ENCODE data around the gene TEK.

TEK gene

DNA sequence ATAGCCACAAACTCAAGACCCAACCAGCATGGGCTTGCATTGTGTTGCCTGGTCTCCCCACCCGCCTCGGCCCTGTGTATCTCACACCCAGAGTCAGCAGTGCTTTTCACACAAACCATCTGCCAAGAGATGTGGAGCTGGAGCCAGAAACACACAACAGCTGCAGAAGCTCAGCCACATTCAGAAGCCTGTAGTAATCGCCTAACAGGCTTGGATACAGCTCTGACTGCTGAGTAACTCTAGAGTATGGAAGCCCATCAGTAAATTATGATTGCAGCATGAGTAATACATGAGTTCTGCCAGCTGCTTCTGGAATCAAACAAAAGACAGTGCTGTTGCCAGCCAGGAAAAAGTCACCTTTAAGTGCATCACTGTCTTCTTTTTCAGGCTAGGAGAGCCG lies 16.0 kb downstream of the TEK start:
- no peak for DNase-seq

DNA sequence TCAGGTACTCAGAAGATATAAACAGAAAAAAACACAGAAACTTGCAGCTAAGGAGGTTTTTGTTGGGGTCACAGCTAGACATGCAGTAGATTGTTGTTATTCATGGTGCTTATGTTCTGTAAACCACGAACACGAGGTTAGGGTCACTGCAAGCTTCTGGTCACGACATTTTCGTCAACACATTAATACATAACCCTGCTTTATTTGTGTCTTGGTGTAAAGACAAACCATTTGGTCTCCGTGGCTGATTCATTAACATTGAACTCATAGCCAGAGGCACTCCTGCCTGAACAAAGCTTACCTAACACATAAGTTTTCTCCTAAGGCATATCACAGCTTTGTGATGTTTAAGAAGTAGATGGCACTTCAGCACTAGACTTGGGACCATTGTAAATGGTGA lies 16.9 kb downstream of the TEK start:
- no peak for DNase-seq

DNA sequence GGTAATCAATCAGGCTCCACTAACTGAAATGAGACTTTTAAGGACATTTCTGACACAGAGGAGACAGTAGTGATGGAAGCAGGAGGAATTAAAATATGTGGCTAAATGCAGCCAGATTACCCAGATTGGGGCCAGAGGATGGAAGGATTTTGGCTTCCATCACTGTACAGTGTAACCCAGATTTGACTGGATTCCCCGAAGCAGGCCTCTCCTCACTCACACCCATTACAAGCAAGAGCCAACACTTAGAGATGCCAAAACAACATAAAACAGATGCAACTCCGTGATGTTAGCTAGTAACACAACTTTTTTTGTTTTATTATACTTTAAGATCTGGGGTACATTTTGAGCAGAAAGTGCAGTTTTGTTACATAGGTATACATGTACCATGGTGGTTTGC lies 17.6 kb downstream of the TEK start:
- DNase-seq = no peak

DNA sequence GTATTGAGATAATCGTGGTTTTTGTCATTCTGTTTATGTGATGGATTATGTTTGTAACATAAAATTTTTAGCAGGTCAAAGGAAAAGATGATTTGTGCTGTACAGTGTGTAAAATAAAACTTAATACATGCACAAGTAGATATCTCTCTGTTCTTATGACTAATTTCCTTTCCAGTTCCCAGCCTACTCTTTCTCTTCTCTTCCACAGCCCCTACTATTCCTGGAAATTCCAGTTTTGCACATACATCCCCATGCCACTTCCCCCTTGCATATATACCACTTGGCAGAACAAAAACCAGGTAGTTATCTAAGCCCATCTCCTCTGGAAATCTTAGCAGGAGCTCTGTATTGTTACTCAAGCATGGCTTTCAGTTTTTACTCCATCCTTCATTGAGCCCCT lies 20.2 kb downstream of the TEK start:
- no peak for DNase-seq

DNA sequence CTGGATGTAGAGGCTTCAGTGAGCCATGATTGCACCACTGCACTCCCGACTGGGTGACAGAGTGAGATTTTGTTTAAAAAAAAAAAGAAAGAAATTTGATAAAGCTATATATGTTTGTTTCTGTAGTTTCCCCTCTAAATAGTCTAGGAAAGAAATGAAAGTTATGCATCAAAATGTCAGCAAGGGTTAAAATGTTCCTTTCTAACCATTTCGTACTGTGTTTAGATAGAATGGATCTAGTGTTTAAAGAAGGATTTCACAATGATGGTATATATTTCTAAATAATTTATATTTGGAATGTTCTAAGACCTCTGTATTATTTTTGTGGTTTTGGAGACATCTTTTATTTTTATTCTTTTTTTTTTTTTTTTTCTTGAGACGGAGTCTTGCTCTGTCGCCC lies 22.7 kb downstream of the TEK start:
- DNase-seq = no peak

- no peak for DNase-seq
Measured at GRCh38 chr9:27133817-27134216, 24.8 kb downstream of the TEK start.

- no peak for DNase-seq
Measured at GRCh38 chr9:27142299-27142930, 33.4 kb downstream of the TEK start.

- DNase-seq = no peak
Measured at GRCh38 chr9:27145143-27145542, 36.1 kb downstream of the TEK start.

DNA sequence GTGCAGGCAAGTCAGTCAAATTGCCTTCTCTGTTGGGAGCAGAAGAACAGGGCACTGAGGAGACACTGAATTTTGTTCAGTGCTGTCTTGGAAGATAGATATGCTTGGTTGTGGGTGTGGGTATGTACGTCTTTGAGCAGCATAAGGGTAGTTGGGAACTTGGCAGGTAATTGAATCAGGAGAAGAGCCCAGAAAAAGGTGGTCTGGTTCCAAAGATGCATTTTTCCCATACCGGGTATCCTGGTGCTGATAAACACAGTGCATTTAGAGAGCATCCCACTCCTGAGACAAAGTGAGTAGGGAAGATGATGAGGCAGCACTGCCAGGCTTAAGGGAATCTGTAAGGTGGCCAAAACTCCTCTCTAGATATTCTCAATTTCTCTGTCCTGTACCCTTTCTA lies 40.6 kb downstream of the TEK start:
- DNase-seq = no peak

DNA sequence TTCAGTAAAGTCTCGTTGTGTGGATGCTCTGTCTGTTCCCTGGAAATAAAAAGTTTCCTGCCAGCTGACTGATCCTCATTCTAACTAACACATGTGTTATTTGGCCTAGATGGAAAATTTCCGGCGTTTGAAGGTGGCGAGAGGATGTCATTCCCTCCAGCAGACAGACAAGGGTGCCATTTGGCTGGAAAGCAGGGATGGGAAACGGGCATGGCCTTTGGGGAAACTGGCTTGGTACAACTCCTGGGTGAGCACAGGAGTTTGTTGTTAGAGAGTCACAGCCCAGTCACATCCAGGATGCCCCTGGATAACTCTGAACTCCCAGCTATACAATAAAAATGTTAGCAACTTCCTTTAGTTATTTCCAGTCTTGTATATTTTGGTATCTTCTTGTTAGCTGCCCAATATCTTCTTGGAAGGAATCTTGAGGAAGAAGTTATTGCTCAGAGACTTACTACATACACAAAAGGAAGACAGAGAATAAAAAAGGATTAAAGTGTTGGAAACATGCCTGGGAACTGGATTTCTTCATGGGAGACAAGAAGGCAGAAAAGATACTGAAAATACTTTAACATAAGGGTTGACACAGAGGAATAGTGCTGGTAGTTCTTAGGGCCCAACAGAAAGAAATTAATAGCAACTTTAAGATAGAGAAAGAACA lies 41.9 kb downstream of the TEK start:
- no peak for DNase-seq

DNA sequence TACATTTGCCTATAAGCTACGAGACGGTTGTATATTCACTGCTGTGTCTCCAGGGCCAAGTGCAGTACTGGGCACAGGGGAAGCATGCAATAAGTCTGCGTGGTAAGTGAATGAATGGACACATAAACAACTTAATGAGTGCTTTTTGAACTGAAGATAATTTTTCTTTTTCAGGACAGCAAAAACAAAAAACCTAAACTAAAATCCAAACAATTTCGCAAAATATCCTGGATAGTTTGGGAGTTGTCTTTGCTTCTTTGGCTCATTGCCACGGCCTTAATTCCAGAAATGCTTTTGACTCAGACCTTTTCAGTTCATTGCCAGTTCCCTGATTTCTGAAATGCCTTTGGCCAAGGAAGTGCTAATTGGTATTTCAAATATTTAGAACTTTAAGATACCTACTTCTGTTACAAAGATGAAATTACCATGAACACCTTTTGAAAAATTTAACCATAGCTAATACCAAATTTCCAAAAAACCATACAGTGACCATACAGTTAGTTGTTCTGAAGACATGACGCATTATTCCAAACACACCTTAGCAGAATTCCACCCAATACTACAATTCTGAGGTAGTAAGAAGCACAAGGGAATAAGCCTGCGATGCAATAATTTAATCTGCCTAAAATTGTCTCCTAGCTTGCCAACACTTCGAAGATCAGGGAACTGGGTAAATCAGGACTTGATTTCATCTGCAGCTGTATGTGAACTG lies 42.8 kb downstream of the TEK start:
- DNase-seq = no peak

DNA sequence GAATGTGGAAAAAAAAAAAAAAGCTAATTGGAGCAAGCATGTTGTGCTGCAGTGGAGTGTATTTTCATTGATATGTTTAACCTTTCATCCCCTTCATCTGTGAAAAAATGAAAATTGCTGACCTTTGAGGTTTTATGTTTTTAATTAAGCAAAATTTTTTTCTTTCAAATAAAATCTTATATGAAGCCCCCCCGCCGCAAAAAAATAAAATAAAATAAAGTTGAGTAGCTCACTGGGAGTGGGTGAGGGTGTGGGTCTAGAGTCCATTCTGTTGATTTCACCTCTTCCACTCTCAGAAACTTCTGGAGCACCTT lies 43.3 kb downstream of the TEK start:
- DNase-seq = no peak

DNA sequence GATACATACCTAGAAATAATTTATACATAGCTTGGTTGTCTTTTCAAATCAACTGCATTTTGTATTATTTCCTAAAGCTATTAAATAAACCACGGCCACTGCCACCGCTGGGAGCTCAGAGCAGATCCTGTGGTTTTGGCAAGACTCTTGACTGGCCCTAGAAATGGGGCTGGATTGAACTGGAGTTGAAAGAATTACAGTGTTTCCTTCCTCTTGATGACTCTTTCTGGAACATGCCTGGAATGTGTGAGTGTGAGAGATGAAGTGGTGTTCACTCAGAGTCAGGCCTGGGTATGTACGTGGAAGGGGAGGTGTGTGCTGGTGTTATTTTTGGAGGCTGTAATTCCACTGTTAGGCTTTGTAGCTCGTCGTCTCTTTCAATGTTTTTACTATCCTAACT lies 45.9 kb downstream of the TEK start:
- no peak for DNase-seq

GRCh38 chr9:27157097-27157496 lies 48.1 kb downstream of the TEK start:
- no peak for DNase-seq

- DNase-seq = no peak
Measured at GRCh38 chr9:27157736-27158135, 48.7 kb downstream of the TEK start.

- DNase-seq = no peak
Measured at GRCh38 chr9:27160636-27161035, 51.6 kb downstream of the TEK start.

- no peak for DNase-seq
Measured at GRCh38 chr9:27162045-27162444, 53.0 kb downstream of the TEK start.

DNA sequence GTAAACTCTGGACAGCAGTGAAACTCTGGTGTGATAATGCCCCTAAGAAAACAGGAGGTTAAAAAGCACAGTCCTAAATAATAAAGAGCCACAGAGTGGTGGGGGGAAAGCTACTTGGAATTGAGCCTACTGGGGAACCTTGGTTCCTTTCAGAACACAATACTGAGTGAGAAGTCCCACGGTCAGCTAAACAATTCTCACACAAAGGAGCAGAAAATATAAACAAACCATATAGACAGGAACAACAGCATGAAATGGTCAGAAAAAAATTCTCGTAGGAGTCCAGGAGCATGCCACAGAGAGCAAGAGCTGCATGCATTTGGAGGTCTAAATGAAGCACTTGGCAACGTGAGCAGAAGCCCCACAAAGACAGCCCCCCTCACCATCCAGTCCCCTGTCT lies 56.0 kb downstream of the TEK start:
- DNase-seq = no peak

- no peak for DNase-seq
Measured at GRCh38 chr9:27165670-27166069, 56.6 kb downstream of the TEK start.

DNA sequence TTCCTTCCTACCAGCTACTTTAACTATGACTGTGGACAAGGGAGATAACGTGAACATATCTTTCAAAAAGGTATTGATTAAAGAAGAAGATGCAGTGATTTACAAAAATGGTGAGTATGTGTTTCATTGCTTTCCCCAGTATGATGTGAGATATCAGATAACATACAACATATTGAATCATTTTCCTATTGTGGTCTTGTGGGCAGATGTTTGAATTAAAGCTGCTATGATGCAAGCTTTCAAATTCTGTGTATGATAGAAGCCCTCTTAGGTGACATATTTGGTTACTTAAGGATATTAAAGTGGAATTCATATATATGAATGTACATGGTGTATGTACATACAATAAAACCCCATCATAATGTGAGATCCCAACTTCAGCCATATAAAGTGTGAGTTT lies 59.5 kb downstream of the TEK start:
- no peak for DNase-seq

DNA sequence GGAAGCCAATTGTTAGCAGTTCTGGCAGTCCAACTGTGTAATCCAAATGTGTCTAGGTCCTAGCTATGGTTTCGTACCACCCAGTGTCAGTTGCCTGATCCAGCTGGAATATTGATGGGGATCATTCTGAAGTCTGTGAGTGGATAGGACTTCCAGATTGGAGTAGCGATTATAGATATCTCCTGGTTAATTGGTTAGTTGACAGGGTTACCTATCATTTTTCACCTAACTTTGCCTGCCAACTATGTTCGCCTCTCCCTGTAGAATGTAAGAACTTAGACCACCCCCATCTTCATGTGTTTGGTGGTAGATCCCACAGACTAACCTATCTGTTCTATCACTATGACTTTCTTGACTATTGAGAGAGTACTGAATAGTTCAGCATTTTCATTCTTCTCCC lies 59.9 kb downstream of the TEK start:
- no peak for DNase-seq

- DNase-seq = no peak
Measured at GRCh38 chr9:27176971-27177370, 67.9 kb downstream of the TEK start.

DNA sequence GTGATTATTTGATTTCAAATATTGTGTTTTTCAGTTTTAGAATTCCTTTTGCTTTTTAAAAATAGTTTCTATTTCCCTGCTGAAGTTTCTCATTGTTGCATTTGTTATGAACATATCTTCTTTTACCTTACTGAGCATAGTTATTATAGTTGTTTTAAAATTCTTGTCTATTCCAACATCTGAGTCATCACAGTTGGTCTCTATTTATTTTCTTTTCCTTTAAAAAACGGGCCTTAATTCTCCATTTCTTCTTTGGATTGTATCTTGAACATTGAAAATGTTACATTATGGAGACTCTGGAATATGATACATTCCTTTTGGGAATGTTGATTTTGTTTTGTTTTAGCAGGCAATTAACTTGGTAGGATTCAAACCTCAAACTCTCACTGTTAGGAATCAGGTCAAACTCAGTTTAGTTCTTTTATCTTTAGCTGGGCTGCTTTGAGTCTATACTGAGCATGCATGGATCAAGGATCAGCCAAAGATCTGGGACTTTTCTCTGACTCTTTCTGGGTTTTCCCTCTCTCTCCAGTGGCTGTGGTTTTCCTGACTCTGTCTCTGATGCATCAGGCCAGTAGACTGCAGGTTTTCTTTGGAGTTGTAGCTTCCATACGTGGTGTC lies 70.3 kb downstream of the TEK start:
- DNase-seq = no peak

DNA sequence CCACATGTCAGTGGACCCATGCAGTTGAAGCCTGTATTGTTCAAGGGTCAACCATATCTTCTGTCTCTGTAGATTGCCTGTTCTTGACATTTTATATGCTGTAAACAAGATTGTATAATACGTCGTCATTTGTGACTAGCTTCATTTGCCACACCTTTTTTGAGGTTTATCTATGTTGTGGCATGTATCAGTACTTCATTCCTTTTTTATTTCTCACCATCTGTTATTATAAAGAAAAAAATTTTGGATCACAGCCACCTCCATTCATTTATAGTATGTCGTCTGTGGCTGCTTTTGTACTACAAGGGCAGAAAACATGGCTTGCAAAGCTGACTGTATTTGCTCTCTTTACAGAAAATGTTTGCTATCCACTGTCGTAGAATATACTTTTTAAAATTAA lies 72.4 kb downstream of the TEK start:
- no peak for DNase-seq
